GM23338 (cell line): ENCODE data around the gene ADRA1B. TPM values are rescaled to one million over a fixed set of nuclear protein-coding genes. Genes with fewer than 3 reads are reported as not detected.

Experiments used
- ATAC-seq: fragments of 200-7000 bp; cut with Tn5 transposase; 3 replicates; pipeline ENCODE4 v1.9.1; 2020
- DNase-seq: peaks from one replicate; pipeline ENCODE4 v3.0.0-alpha.2; 2015; ENCODE audit warnings: low spot score
- H2AFZ ChIP-seq: fragments of 200-600 bp; sonication (generic); 2 replicates; pipeline ENCODE4 v1.8.0; 2016; ENCODE audit warnings: antibody characterized with exemption, mild to moderate bottlenecking, moderate library complexity
- H3F3A ChIP-seq: fragments of 200-600 bp; sonication (generic); replicated peaks from 2 replicates; pipeline ENCODE4 v1.8.0; 2017; ENCODE audit warnings: antibody characterized with exemption, mixed run types, low read depth
- H3K27ac ChIP-seq: fragments of 200-600 bp; sonication (generic); 2 replicates; pipeline ENCODE4 v1.6.1; 2016; ENCODE audit warnings: low read depth
- H3K27me3 ChIP-seq: fragments of 200-600 bp; sonication (generic); 2 replicates; pipeline ENCODE4 v1.8.0; 2016; ENCODE audit warnings: mild to moderate bottlenecking, mixed run types, moderate library complexity; ENCODE audit not compliant: insufficient read depth
- H3K36me3 ChIP-seq: fragments of 200-600 bp; sonication (generic); 2 replicates; pipeline ENCODE4 v1.8.0; 2016; ENCODE audit warnings: mild to moderate bottlenecking; ENCODE audit not compliant: insufficient read depth
- H3K4me1 ChIP-seq: fragments of 200-600 bp; sonication (generic); 2 replicates; pipeline ENCODE4 v1.8.0; 2016; ENCODE audit warnings: mild to moderate bottlenecking, moderate library complexity; ENCODE audit not compliant: insufficient read depth
- H3K4me2 ChIP-seq: fragments of 200-600 bp; sonication (generic); 2 replicates; pipeline ENCODE4 v1.7.1; 2017; ENCODE audit warnings: mixed run types
- H3K4me3 ChIP-seq: fragments of 200-600 bp; sonication (generic); 2 replicates; pipeline ENCODE4 v1.6.1; 2016; ENCODE audit warnings: mixed run types
- H3K79me2 ChIP-seq: fragments of 200-600 bp; sonication (generic); replicated peaks from 2 replicates; pipeline ENCODE4 v1.8.0; 2017; ENCODE audit warnings: mild to moderate bottlenecking; ENCODE audit not compliant: insufficient read depth
- H3K9me2 ChIP-seq: fragments of 200-600 bp; sonication (generic); 2 replicates; pipeline ENCODE4 v1.8.0; 2017; ENCODE audit not compliant: insufficient read depth
- H4K20me1 ChIP-seq: fragments of 200-600 bp; sonication (generic); replicated peaks from 2 replicates; pipeline ENCODE4 v1.8.0; 2017; ENCODE audit warnings: mild to moderate bottlenecking; ENCODE audit not compliant: insufficient read depth
- H3K27ac Mint-ChIP-seq: 2 replicates; pipeline ENCODE4 v1.8.0; 2020; ENCODE audit warnings: inconsistent platforms, mild to moderate bottlenecking, moderate library complexity, mixed read lengths
- H3K27me3 Mint-ChIP-seq: 3 replicates; pipeline ENCODE4 v1.8.0; 2022; ENCODE audit warnings: low read depth, mild to moderate bottlenecking, moderate library complexity, mixed read lengths, inconsistent platforms; ENCODE audit not compliant: insufficient read depth, poor library complexity
- H3K36me3 Mint-ChIP-seq: 3 replicates; pipeline ENCODE4 v1.8.0; 2021; ENCODE audit warnings: low read depth, mild to moderate bottlenecking, inconsistent platforms, moderate library complexity, mixed read lengths
- H3K4me1 Mint-ChIP-seq: 3 replicates; pipeline ENCODE4 v1.8.0; 2020; ENCODE audit warnings: mild to moderate bottlenecking, inconsistent platforms, mixed read lengths
- H3K4me3 Mint-ChIP-seq: 3 replicates; pipeline ENCODE4 v1.8.0; 2021; ENCODE audit warnings: moderate library complexity, mild to moderate bottlenecking, inconsistent platforms, mixed read lengths
- H3K9me3 Mint-ChIP-seq: 3 replicates; pipeline ENCODE4 v1.8.0; 2020; ENCODE audit warnings: moderate library complexity, mild to moderate bottlenecking, inconsistent platforms, mixed read lengths
- EZH2 ChIP-seq: fragments of 200-600 bp; sonication (generic); IDR thresholded peaks from one replicate; pipeline ENCODE4 v1.8.0; 2017; ENCODE audit warnings: antibody characterized with exemption, mild to moderate bottlenecking, low read depth; ENCODE audit not compliant: unreplicated experiment
- EZH2phosphoT487 ChIP-seq: fragments of 200-600 bp; sonication (generic); IDR thresholded peaks from one replicate; pipeline ENCODE4 v1.8.1; 2018; ENCODE audit warnings: antibody characterized with exemption; ENCODE audit not compliant: unreplicated experiment
- JUNB ChIP-seq: IDR thresholded peaks from one replicate; pipeline ENCODE4 v1.6.1; 2016; ENCODE audit warnings: antibody characterized with exemption; ENCODE audit not compliant: unreplicated experiment
- NANOG ChIP-seq: IDR thresholded peaks from 2 replicates; pipeline ENCODE4 v1.6.1; 2016; ENCODE audit warnings: antibody characterized with exemption, borderline replicate concordance
- POLR2AphosphoS5 ChIP-seq: IDR thresholded peaks from 2 replicates; pipeline ENCODE4 v1.6.1; 2016; ENCODE audit warnings: antibody characterized with exemption, low read depth
- ZNF114 ChIP-seq: fragments of 250-450 bp; sonication (Bioruptor Pico); IDR thresholded peaks from 2 replicates; pipeline ENCODE4 v1.5.0; 2020; ENCODE audit warnings: mild to moderate bottlenecking, moderate library complexity
- ZNF331 ChIP-seq: fragments of 250-450 bp; sonication (Bioruptor Pico); IDR thresholded peaks from 2 replicates; pipeline ENCODE4 v1.5.0; 2020; ENCODE audit warnings: low read depth, mild to moderate bottlenecking, moderate library complexity
- polyA plus RNA-seq: library from polyadenylated mRNA; unstranded; fragments of >200 nt; fragmentation: Nextera tagmentation; extraction: Ambion mirVana; gene quantifications from 2 replicates; pipeline ENCODE4 v1.2.1, GENCODE V29; 2016
- total RNA-seq: library from RNA; depleted of rRNA; stranded (reverse); fragments of >200 nt; shearing (Covaris generic); gene quantifications from 2 replicates; pipeline ENCODE4 v1.2.3, GENCODE V29; 2014
- TF ChIP-seq, protein P1 (sequence below): fragments of 250-450 bp; sonication (Bioruptor Pico); IDR thresholded peaks from 2 replicates; pipeline ENCODE4 v1.5.0; 2020; ENCODE audit warnings: mild to moderate bottlenecking, moderate library complexity
- TF ChIP-seq, protein P2 (sequence below), 2 experiments: fragments of 200-600 bp in 1 of 2; sonication (generic) in 1 of 2; conservative IDR thresholded peaks; 2 replicates each; pipeline versions ENCODE4 v1.5.1 to v1.6.1; 2016 to 2017; ENCODE audit warnings: antibody characterized with exemption in 2 of 2, low read depth in 2 of 2, mild to moderate bottlenecking in 2 of 2, moderate library complexity in 1 of 2
- TF ChIP-seq, protein P3 (sequence below): IDR thresholded peaks from one replicate; pipeline ENCODE4 v1.6.1; 2018; ENCODE audit warnings: antibody characterized with exemption; ENCODE audit not compliant: unreplicated experiment

ADRA1B gene
- total and polyA plus RNA-seq, 2 experiments from 2014 or later, result not detected

DNA sequence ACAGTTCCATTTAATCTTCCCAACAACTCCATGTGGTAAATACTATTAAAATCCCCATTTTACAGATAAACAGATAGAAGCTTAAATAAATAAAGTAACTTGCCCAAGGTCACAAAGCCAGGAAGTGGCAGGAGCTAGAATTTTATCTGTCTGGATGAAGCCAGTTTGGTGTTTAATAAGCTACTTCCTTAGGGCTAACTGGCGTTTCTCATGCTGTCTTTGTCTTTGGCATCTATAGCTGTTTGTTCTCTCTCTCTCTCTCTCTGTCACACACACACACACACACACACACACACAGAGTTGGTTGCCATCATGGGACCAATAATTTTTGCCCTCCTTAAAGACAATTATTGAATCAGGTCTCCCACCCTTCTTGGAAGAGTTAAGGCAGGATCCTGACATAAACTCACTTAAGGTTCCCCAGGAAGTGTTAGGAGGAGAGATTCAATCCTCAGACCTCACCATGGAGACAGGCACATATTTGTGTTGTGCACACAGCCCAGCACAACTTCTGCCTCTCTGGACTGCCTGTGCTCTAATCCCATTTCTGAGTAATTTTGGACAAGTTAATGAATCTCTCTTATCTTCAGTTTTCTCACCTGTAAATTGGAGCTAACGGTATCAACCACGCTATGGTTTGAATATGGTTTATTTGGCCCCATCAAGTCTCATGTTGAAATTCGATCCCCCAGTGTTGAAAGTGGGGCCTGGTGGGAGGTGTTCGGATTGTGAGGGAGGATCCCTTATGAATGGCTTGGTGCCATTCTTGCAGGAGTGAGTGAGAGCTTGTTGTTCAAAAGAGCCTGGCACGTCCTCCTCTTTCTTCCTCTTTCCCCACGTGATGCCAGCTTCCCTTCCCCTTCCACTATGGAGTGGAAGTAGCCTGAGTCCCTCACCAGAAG, 8.3 kb upstream of the ADRA1B start:
- peak; percentile 39 for DNase-seq
- Mint-ChIP-seq H3K27me3 (no peaks in the 10 kb centered on the region), H3K4me3 (no peak overlapping the region), H3K36me3 (no peaks in the 10 kb centered on the region), H3K4me1 (peaks cover 13% of the 10 kb centered on the region), H3K9me3 (no peaks in the 10 kb centered on the region), H3K27ac (no peak overlapping the region; the same call in 1 of the 2 replicates)
- TF ChIP-seq JUNB (no peak), ZNF114 (no peak), EZH2phosphoT487 (no peak), NANOG (no peak), ZNF331 (no peak), EZH2 (no peak), POLR2AphosphoS5 (no peak)
- TF ChIP-seq, protein P1, sequence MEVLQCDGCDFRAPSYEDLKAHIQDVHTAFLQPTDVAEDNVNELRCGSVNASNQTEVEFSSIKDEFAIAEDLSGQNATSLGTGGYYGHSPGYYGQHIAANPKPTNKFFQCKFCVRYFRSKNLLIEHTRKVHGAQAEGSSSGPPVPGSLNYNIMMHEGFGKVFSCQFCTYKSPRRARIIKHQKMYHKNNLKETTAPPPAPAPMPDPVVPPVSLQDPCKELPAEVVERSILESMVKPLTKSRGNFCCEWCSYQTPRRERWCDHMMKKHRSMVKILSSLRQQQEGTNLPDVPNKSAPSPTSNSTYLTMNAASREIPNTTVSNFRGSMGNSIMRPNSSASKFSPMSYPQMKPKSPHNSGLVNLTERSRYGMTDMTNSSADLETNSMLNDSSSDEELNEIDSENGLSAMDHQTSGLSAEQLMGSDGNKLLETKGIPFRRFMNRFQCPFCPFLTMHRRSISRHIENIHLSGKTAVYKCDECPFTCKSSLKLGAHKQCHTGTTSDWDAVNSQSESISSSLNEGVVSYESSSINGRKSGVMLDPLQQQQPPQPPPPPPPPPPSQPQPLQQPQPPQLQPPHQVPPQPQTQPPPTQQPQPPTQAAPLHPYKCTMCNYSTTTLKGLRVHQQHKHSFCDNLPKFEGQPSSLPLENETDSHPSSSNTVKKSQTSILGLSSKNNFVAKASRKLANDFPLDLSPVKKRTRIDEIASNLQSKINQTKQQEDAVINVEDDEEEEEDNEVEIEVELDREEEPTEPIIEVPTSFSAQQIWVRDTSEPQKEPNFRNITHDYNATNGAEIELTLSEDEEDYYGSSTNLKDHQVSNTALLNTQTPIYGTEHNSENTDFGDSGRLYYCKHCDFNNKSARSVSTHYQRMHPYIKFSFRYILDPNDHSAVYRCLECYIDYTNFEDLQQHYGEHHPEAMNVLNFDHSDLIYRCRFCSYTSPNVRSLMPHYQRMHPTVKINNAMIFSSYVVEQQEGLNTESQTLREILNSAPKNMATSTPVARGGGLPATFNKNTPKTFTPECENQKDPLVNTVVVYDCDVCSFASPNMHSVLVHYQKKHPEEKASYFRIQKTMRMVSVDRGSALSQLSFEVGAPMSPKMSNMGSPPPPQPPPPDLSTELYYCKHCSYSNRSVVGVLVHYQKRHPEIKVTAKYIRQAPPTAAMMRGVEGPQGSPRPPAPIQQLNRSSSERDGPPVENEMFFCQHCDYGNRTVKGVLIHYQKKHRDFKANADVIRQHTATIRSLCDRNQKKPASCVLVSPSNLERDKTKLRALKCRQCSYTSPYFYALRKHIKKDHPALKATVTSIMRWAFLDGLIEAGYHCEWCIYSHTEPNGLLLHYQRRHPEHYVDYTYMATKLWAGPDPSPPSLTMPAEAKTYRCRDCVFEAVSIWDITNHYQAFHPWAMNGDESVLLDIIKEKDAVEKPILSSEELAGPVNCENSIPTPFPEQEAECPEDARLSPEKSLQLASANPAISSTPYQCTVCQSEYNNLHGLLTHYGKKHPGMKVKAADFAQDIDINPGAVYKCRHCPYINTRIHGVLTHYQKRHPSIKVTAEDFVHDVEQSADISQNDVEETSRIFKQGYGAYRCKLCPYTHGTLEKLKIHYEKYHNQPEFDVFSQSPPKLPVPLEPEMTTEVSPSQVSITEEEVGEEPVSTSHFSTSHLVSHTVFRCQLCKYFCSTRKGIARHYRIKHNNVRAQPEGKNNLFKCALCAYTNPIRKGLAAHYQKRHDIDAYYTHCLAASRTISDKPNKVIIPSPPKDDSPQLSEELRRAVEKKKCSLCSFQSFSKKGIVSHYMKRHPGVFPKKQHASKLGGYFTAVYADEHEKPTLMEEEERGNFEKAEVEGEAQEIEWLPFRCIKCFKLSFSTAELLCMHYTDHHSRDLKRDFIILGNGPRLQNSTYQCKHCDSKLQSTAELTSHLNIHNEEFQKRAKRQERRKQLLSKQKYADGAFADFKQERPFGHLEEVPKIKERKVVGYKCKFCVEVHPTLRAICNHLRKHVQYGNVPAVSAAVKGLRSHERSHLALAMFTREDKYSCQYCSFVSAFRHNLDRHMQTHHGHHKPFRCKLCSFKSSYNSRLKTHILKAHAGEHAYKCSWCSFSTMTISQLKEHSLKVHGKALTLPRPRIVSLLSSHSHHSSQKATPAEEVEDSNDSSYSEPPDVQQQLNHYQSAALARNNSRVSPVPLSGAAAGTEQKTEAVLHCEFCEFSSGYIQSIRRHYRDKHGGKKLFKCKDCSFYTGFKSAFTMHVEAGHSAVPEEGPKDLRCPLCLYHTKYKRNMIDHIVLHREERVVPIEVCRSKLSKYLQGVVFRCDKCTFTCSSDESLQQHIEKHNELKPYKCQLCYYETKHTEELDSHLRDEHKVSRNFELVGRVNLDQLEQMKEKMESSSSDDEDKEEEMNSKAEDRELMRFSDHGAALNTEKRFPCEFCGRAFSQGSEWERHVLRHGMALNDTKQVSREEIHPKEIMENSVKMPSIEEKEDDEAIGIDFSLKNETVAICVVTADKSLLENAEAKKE (CRISPR knock-in tag), result no peak
- TF ChIP-seq, protein P2, sequence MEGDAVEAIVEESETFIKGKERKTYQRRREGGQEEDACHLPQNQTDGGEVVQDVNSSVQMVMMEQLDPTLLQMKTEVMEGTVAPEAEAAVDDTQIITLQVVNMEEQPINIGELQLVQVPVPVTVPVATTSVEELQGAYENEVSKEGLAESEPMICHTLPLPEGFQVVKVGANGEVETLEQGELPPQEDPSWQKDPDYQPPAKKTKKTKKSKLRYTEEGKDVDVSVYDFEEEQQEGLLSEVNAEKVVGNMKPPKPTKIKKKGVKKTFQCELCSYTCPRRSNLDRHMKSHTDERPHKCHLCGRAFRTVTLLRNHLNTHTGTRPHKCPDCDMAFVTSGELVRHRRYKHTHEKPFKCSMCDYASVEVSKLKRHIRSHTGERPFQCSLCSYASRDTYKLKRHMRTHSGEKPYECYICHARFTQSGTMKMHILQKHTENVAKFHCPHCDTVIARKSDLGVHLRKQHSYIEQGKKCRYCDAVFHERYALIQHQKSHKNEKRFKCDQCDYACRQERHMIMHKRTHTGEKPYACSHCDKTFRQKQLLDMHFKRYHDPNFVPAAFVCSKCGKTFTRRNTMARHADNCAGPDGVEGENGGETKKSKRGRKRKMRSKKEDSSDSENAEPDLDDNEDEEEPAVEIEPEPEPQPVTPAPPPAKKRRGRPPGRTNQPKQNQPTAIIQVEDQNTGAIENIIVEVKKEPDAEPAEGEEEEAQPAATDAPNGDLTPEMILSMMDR (conservative IDR thresholded peaks at IDR 0.05; ENCODE audit: low read depth in 2 of 2), result no peak
- TF ChIP-seq, protein P3, sequence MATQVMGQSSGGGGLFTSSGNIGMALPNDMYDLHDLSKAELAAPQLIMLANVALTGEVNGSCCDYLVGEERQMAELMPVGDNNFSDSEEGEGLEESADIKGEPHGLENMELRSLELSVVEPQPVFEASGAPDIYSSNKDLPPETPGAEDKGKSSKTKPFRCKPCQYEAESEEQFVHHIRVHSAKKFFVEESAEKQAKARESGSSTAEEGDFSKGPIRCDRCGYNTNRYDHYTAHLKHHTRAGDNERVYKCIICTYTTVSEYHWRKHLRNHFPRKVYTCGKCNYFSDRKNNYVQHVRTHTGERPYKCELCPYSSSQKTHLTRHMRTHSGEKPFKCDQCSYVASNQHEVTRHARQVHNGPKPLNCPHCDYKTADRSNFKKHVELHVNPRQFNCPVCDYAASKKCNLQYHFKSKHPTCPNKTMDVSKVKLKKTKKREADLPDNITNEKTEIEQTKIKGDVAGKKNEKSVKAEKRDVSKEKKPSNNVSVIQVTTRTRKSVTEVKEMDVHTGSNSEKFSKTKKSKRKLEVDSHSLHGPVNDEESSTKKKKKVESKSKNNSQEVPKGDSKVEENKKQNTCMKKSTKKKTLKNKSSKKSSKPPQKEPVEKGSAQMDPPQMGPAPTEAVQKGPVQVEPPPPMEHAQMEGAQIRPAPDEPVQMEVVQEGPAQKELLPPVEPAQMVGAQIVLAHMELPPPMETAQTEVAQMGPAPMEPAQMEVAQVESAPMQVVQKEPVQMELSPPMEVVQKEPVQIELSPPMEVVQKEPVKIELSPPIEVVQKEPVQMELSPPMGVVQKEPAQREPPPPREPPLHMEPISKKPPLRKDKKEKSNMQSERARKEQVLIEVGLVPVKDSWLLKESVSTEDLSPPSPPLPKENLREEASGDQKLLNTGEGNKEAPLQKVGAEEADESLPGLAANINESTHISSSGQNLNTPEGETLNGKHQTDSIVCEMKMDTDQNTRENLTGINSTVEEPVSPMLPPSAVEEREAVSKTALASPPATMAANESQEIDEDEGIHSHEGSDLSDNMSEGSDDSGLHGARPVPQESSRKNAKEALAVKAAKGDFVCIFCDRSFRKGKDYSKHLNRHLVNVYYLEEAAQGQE, result no peak
- Histone ChIP-seq H3F3A (no peaks in the 10 kb centered on the region), H4K20me1 (no peaks in the 10 kb centered on the region), H3K9me2 (no peaks in the 10 kb centered on the region), H2AFZ (peak overlapping the region; percentile 87), H3K27ac (no peak overlapping the region), H3K4me2 (peak overlapping the region; percentile 52), H3K36me3 (no peaks in the 10 kb centered on the region), H3K4me3 (no peak overlapping the region), H3K27me3 (no peaks in the 10 kb centered on the region), H3K4me1 (peaks cover 8% of the 10 kb centered on the region), H3K79me2 (no peaks in the 10 kb centered on the region)
- ATAC-seq, result peak; percentile 57
